AG04450 (cell line): Measurements from ENCODE around the gene AHRR. TPM values are rescaled to one million over a fixed set of nuclear protein-coding genes. Genes with fewer than 3 reads are reported as not detected.

Source experiments
- CTCF ChIA-PET: fragments of 300-600, 350-600 bp; formaldehyde crosslinking; extraction: SDS; loops from one replicate; lab custom pipeline; 2022; ENCODE audit warnings: antibody characterized with exemption, inconsistent platforms; lab: Charles Lee
- POLR2A ChIA-PET: fragments of 350-600 bp; formaldehyde crosslinking; extraction: SDS; loops from one replicate; lab custom pipeline; 2021; ENCODE audit warnings: antibody characterized with exemption, inconsistent platforms; lab: Yijun Ruan, JAX
- DNase-seq: peaks from one replicate; pipeline ENCODE4 v3.0.0-alpha.2; 2011; ENCODE audit warnings: low read depth, low spot score
- H3K27ac ChIP-seq: one replicate; pipeline ENCODE4 v1.5.1; 2012; ENCODE audit warnings: low read depth, low read length, control low read depth
- H3K27me3 ChIP-seq: one replicate; pipeline ENCODE4 v1.6.0; 2012; ENCODE audit warnings: low read length; ENCODE audit not compliant: control insufficient read depth, insufficient read depth
- H3K4me3 ChIP-seq: 2 replicates; pipeline ENCODE4 v1.5.1; 2011; ENCODE audit warnings: mild to moderate bottlenecking, low read depth, low read length, control low read depth
- H3K9me3 ChIP-seq: 2 replicates; pipeline ENCODE4 v1.5.1; 2012; ENCODE audit warnings: low read length; ENCODE audit not compliant: control insufficient read depth, insufficient read depth
- polyA plus RNA-seq: library from polyadenylated mRNA; depleted of rRNA; stranded (reverse); fragments of >200 nt; gene quantifications from 2 replicates; pipeline ENCODE4 v1.2.3, GENCODE V29; 2011
- TF ChIP-seq, protein P1 (sequence below): IDR thresholded peaks from 2 replicates; pipeline ENCODE4 v1.5.1; 2011; ENCODE audit warnings: low read depth, low read length, control low read depth, inconsistent platforms

The AHRR gene
- polyA plus RNA-seq, 1 experiment = 22.3 TPM

DNA sequence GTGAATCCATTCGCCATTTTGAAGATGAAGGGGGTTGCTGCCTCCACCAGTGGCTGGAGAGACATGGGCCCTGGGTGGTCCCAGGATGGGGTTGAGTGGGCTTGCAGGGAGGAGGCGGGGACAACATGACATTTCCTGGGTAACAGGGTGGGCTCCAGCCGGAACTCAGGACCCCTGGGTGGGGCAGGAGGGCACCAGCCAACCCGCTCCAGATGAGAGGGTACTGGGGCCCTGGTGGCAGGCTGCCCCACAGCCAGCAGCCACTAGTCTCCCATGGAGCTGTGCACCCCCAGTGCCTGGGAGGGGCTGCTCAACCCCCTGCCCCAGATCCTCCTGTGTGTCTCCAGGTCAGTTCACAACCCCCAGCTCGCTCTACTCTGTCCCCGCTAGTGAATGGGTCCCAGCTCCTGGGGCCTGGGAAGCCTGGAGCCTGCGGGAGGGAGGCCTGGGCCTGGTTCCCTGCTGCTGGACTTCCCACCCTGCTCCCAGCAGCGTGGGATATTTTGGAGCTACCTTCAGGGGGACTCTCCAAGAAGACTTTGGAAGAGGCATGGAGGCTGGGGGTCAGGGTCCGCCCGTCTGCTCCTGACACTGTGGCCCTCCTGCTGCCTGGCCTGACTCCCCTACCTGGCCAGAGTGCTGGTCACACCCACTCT lies 55.9 kb downstream of the AHRR start:
- H3K4me3 ChIP-seq = no peak overlapping the region
- H3K27me3 ChIP-seq = no peaks in the 10 kb centered on the region
- ChIA-PET POLR2A (interaction anchor here (1.9 to 3.8 kb wide), 2 partner anchors 9 to 23 kb away, joined by 8 to 16 read pairs; no protein-coding TSS in a partner anchor), CTCF (interaction anchor here (1.2 kb wide), 1 partner anchor 39 kb away, joined by 3 read pairs; no protein-coding TSS in a partner anchor)
- TF ChIP-seq, protein P1, sequence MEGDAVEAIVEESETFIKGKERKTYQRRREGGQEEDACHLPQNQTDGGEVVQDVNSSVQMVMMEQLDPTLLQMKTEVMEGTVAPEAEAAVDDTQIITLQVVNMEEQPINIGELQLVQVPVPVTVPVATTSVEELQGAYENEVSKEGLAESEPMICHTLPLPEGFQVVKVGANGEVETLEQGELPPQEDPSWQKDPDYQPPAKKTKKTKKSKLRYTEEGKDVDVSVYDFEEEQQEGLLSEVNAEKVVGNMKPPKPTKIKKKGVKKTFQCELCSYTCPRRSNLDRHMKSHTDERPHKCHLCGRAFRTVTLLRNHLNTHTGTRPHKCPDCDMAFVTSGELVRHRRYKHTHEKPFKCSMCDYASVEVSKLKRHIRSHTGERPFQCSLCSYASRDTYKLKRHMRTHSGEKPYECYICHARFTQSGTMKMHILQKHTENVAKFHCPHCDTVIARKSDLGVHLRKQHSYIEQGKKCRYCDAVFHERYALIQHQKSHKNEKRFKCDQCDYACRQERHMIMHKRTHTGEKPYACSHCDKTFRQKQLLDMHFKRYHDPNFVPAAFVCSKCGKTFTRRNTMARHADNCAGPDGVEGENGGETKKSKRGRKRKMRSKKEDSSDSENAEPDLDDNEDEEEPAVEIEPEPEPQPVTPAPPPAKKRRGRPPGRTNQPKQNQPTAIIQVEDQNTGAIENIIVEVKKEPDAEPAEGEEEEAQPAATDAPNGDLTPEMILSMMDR = no peak
- peaks cover 6% of the 10 kb centered on the region for H3K9me3 ChIP-seq
- no peak for DNase-seq
- peak overlapping the region; percentile 83 for H3K27ac ChIP-seq

DNA sequence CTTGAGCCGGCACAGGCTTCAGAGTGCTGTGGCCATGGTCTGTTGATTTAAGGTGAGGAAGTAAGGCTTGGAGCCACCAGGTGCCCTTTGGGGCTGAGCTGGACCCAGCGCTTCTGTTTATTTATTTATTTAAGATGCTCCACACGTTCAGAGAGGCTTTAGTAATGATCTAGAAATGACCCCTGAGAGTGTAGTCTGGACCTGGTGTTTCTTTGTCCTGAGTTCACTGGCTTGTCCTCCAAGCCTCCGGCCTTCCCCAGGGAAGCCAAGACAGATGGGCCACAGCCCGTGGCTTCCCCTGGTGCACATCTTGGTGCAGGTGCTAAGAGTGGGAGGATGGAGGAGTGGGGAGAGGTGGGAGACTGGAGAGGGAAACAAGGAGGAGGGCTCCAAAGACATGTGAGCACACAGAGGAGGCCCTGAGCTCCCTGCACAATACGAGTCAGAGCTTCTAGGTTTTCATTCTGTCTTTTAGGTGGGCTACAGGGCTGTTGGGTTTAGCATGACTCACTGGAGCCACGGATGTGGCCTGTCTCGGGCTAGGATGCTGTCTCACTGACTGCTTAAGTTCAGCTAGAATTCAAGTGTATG lies 56.9 kb downstream of the AHRR start:
- DNase-seq = no peak
- POLR2A ChIA-PET = interaction anchor here (1.0 to 3.8 kb wide), 3 partner anchors 10 to 29 kb away, joined by 3 to 16 read pairs (median 8); no protein-coding TSS in a partner anchor
- TF ChIP-seq, protein P1 = no peak
- Histone ChIP-seq H3K27ac (peak overlapping the region; percentile 83), H3K27me3 (no peaks in the 10 kb centered on the region), H3K9me3 (peaks cover 6% of the 10 kb centered on the region), H3K4me3 (no peak overlapping the region)
- CTCF ChIA-PET = interaction anchor here (1.2 kb wide), 1 partner anchor 40 kb away, joined by 3 read pairs; no protein-coding TSS in a partner anchor

DNA sequence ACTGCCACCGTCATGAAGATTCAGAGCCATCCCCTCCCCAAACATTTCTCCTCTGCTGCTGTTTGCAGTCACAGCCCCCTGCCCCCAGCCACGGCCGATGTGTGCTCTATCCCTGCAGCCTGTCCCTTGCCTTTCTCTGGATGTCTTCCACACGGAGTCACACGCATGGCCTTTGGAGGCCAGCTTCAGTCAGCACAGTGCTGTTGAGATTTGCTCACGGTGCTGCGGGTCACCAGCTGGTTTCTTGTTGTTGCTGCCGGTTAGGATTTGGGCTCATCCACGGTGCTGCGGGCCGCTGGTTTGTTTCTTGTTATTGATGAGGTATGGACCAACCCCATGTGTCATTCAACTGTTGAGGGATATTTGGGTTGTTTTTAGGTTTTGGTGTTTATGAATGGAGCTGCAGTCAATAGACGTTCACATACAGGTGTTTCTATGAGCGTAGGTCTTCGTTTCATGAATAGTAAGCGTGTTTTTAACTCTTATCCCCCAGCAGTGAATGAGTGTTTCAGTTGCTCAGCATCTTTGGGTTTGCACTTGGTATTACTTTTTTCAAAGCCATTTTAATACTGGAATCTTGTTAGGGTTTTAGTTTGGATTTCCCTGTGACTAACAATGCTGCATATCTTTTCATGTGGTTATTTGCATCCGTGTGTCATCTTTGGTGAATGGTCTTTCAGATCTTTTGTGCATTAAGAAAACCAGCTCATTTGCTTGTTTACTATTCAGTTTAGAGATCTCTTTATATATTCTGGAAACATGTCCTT lies 57.6 kb downstream of the AHRR start:
- H3K27ac ChIP-seq = peak overlapping the region; percentile 83
- ChIA-PET CTCF (no interaction called here), POLR2A (interaction anchor here (1.0 to 3.8 kb wide), 3 partner anchors 11 to 29 kb away, joined by 3 to 16 read pairs (median 8); no protein-coding TSS in a partner anchor)
- TF ChIP-seq, protein P1 = no peak
- H3K4me3 ChIP-seq = no peak overlapping the region
- H3K9me3 ChIP-seq = peaks cover 6% of the 10 kb centered on the region
- H3K27me3 ChIP-seq = no peaks in the 10 kb centered on the region
- no peak for DNase-seq

DNA sequence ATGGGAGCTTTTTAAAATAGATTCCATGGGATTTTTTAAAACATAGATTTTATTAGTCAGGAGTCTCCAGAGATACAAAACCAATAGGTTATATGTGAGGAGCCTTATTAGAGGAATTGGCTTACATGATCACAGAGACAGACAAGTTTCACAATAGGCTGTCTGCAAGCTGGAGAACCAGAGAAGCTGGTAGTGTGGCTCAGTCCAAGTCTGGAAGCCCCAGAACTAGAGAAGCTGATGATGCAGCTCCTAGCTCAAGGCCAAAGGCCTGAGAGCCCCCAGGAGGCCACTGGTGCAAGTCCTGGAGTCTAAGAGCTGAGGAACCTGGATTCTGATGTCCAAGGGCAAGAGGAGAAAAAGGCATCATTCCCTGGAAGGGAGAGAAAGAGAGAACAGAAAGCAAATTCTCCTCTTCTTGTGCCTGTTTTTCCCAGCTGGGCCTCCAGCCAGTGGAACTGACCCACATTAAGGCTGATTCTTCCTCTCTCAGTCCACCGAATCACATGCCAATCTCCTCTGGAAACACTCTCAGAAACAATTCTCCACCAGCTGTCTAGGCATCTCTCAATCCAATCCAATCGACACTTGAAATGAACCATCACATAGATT lies 59.3 kb downstream of the AHRR start:
- Histone ChIP-seq H3K27ac (no peak overlapping the region), H3K27me3 (no peaks in the 10 kb centered on the region), H3K9me3 (peaks cover 17% of the 10 kb centered on the region), H3K4me3 (no peak overlapping the region)
- ChIA-PET POLR2A (interaction anchor here (3.8 kb wide), 1 partner anchor 12 kb away, joined by 16 read pairs; no protein-coding TSS in a partner anchor), CTCF (no interaction called here)
- DNase-seq = no peak
- TF ChIP-seq, protein P1 = no peak
